Measurements from ENCODE around the gene VPS35L.

DNA sequence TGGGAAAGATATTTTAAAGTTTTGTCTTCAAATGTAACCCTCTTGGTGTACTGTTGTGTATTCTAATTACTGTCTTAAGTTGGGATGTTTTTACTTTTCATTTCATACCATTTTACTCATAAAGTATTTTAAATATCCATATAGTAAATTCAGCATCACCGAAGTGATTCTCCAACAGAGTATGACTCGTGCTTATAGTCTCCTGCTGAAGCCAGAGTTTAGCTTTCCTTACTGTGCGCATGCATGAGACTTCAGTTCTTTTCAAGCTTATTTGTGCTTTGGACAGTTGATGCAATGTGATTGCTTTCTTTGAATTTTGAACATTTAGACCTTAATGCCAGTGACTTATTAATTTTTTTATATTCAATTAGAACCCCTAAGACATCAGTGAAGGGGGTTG is 7.4 kb upstream of the VPS35L start:
- TF ChIP-seq, protein P1, sequence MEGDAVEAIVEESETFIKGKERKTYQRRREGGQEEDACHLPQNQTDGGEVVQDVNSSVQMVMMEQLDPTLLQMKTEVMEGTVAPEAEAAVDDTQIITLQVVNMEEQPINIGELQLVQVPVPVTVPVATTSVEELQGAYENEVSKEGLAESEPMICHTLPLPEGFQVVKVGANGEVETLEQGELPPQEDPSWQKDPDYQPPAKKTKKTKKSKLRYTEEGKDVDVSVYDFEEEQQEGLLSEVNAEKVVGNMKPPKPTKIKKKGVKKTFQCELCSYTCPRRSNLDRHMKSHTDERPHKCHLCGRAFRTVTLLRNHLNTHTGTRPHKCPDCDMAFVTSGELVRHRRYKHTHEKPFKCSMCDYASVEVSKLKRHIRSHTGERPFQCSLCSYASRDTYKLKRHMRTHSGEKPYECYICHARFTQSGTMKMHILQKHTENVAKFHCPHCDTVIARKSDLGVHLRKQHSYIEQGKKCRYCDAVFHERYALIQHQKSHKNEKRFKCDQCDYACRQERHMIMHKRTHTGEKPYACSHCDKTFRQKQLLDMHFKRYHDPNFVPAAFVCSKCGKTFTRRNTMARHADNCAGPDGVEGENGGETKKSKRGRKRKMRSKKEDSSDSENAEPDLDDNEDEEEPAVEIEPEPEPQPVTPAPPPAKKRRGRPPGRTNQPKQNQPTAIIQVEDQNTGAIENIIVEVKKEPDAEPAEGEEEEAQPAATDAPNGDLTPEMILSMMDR (conservative IDR thresholded peaks at IDR 0.05 in 1 of 2, IDR thresholded peaks at IDR 0.05 in 1 of 2; ENCODE audit: extremely low read depth in 1 of 2, insufficient read depth in 1 of 2, low read depth in 1 of 2, low read length in 2 of 2), result no peak
- TF ChIP-seq EZH2 (IDR thresholded peaks at IDR 0.05; ENCODE audit: borderline replicate concordance, low read length), result no peak
